Femur (tissue), 1 donor: ENCODE measurements around the gene ERLEC1.
"Not testable (repeated sequence)": the region's sequence is repeated elsewhere in the genome, so short reads cannot be mapped to it uniquely, and the experiment has no call there.

Experiments
- DNase-seq: peaks from one replicate; pipeline ENCODE4 v3.0.0-alpha.2; 2017

Gene ERLEC1

DNA sequence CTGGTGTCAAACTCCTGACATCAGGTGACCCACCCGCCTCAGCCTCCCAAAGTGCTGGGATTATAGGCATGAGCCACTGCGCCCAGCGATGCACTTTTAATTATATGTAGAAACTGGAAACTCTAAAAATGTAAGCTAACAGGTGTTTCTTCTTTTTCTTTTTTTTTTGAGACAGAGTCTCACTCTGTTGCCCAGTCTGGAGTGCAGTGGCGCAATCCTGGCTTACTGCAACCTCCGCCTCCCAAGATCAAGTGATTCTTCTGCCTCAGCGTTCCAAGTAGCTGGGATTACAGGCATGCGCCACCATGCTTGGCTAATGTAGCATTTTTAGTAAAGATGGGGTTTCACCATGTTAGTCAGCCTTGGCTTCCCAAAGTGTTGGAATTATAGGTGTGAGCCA, 54.8 kb downstream of the ERLEC1 start:
- DNase-seq: not testable (repeated sequence)

- DNase-seq: no peak
Measured at GRCh38 chr2:53842891-53843290, 56.0 kb downstream of the ERLEC1 start.

- no peak for DNase-seq
Measured at GRCh38 chr2:53843595-53843994, 56.8 kb downstream of the ERLEC1 start.

- DNase-seq: no peak
Measured at GRCh38 chr2:53848062-53848461, 61.2 kb downstream of the ERLEC1 start.

DNA sequence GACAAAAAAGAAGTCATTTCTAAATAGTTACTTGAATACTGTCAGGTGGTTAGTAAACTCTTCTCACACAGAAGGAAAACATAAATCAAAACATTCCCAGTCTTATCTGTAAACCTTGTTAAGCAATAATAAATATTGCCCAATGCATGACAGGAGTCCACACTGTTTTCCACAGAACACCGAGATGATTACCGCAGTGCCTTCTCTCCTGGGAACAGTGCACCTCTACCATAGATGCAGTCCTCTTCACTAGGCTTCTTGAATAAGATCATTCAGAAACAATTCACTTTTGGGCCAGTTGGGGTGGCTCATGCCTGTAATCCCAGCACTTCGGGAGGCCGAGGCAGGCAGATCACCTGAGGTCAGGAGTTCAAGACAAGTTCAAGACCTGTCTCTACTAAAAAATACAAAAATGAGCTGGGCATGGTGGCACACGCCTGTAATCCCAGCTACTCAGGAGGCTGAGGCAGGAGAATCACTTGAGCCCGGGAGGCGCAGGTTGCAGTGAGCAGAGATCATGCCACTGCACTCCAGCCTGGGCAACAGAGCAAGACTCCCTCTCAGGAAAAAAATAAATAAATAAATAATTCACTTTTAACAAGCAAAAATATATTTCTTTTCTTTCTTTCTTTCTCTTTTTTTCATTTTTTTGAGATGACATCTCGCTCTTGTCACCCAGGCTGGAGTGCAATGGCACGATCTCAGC, 64.4 kb downstream of the ERLEC1 start:
- DNase-seq: not testable (repeated sequence)

- DNase-seq: no peak
Measured at GRCh38 chr2:53852532-53852931, 65.7 kb downstream of the ERLEC1 start.

- no peak for DNase-seq
Measured at GRCh38 chr2:53854678-53855077, 67.8 kb downstream of the ERLEC1 start.

DNA sequence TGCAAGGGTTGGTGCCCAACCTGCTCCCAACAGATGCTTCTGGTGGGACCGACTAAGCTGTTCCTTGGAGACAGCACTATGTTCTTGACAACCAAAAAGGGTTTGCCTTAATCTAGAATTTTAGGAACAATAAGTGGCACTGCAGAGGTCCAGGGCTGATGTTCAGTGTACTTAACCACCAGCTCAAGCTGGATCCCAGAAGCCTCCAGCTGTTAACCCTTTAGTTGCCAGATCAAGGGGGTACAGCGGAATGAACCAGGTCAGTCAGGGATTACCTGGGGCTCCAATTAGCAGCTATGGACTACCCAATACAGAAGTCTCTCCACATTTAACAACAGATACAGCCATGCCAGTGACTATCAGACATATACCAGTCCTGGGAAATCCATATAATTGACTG, 69.4 kb downstream of the ERLEC1 start:
- no peak for DNase-seq

GRCh38 chr2:53859206-53860181, 72.7 kb downstream of the ERLEC1 start, which contains the start of gene GPR75:
TSS of gene GPR75 (minus strand) at chr2:53859967. CDS start at chr2:53854756, 5,211 bp downstream.
- DNase-seq: peak; percentile 43

DNA sequence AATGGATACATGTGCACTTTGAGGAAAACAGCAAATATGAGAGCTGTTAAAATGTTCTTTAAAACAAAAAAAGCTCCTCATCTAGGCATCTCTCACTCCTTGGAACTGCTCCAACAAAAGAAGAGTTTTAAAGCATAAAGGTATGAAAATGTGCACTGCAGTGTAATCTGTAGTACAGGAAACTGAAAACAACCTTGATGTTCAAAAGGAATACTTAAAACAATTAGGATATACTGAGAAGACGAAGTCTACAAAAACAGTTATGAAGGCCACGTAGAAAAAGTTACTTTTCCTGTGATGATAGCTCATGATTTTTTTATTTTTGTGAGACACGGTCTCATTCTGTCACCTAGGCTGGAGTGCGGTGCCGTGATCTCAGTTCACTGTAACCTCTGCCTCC, 75.0 kb downstream of the ERLEC1 start:
- DNase-seq: no peak

DNA sequence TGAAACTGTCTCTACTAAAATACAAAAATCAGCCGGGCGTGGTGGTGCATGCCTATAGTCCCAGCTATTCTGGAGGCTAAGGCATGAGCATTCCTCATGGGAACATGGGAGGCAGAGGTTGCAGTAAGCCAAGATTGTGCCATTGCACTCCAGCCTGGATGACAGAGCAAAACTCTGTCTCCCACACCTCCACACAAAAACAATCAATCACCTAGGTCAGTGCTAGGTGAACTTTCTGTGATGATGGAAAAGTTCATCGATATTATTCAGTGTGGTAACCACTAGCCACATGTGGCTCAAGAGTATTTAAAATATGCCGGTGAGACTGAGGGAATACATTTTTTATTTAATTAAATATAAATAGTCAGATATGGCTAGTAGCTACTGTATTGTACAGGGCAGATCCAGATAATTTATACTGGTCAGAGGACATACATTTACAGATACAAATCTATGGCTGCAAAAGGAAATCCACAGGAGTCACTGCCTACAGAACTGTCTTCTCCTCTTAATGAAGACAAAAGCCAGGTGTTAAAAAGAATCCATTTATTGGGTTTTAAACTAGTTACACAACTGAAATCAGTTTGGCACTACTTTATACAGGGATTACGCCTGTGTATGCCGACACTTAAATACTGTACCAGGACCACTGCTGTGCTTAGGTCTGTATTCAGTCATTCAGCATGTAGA, 76.8 kb downstream of the ERLEC1 start:
- DNase-seq: no peak

- no peak for DNase-seq
Measured at GRCh38 chr2:53865264-53865663, 78.4 kb downstream of the ERLEC1 start.

- no peak for DNase-seq
Measured at GRCh38 chr2:53865962-53866361, 79.1 kb downstream of the ERLEC1 start.

DNA sequence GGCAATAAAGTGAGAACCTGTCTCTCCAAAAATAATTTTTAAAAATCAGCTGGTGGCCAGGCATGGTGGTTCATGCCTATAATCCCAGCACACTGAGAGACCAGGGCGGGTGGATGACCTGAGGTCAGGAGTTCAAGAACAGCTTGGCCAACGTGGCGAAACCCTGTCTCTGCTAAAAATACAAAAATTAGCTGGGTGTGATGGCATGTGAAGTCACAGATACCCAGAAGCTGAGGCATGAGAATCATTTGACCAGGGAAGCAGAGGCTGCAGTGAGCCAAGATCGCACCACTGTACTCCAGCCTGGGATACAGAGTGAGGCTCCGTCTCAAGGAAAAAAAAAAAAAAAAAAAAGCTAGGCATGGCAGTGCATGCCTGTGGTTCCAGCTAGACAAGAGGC, 80.3 kb downstream of the ERLEC1 start:
- DNase-seq: no peak

DNA sequence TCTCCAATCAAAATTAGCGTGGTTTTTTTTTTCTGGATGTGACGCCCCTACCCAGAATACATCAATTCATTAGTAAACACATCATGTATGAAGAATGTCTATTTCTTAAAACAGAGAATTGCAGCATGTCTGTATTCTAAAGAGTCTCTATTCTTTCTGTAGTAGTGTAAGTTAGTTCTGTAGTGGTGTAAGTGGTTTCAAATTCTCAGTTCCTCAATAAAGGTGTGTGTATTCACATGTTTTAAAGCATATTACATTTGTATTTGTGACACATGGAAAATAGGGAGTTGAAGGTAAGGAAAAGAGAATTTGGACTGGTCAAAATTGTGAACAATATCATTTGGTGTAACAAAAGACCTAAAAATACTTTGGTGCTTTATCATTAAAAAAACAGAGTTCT, 80.9 kb downstream of the ERLEC1 start:
- DNase-seq: no peak
